AG09309 (cell line): ENCODE data around the gene HSPBP1.

Experiments used
- DNase-seq: peaks from one replicate; pipeline ENCODE4 v3.0.0-alpha.2; 2010; ENCODE audit warnings: low read depth
- H3K4me3 ChIP-seq: 2 replicates; pipeline ENCODE4 v1.5.1; 2011; ENCODE audit warnings: mild to moderate bottlenecking, low read depth, low read length, moderate library complexity; ENCODE audit not compliant: control insufficient read depth
- CTCF ChIP-seq: IDR thresholded peaks from 2 replicates; pipeline ENCODE4 v1.5.1; 2011; ENCODE audit warnings: mild to moderate bottlenecking, low read depth, low read length, inconsistent platforms; ENCODE audit not compliant: insufficient read depth, control insufficient read depth; ENCODE audit errors: missing control alignments

Gene HSPBP1

GRCh38 chr19:55275851-55276719, 3.8 kb downstream of the HSPBP1 start:
- DNase-seq = no peak

GRCh38 chr19:55273978-55274707, 5.8 kb downstream of the HSPBP1 start:
- H3K4me3 ChIP-seq = no peak overlapping the region
- no peak for DNase-seq
- no peak for TF ChIP-seq CTCF

More at GRCh38 chr19:55275851-55276719, 3.8 kb downstream of the HSPBP1 start:
- TF ChIP-seq CTCF = no peak
- H3K4me3 ChIP-seq = no peak overlapping the region

- TF ChIP-seq CTCF = no peak
- DNase-seq = no peak
- H3K4me3 ChIP-seq = no peak overlapping the region
Observed at GRCh38 chr19:55272142-55272541, 7.8 kb downstream of the HSPBP1 start.

- H3K4me3 ChIP-seq = no peak overlapping the region
- no peak for TF ChIP-seq CTCF
Observed at GRCh38 chr19:55270172-55270942, 9.6 kb downstream of the HSPBP1 start.

GRCh38 chr19:55269299-55269698, 10.6 kb downstream of the HSPBP1 start:
- no peak overlapping the region for H3K4me3 ChIP-seq
- DNase-seq = no peak
- TF ChIP-seq CTCF = no peak

More at GRCh38 chr19:55270172-55270942, 9.6 kb downstream of the HSPBP1 start:
- no peak for DNase-seq

GRCh38 chr19:55266840-55267239, 13.1 kb downstream of the HSPBP1 start:
- no peak overlapping the region for H3K4me3 ChIP-seq
- no peak for TF ChIP-seq CTCF
- DNase-seq = no peak
